PC-9 (cell line): ENCODE results near the gene ECSCR.

Source experiments
- EZH2 ChIP-seq: fragments of 200-600 bp; sonication (generic); IDR thresholded peaks from 2 replicates; pipeline ENCODE4 v1.8.0; 2017; ENCODE audit warnings: antibody characterized with exemption, low read depth
- TF ChIP-seq, protein P1 (sequence below): fragments of 200-600 bp; sonication (generic); conservative IDR thresholded peaks from 2 replicates; pipeline ENCODE4 v1.6.1; 2017; ENCODE audit warnings: mixed run types, antibody characterized with exemption, mild to moderate bottlenecking, moderate library complexity

DNA sequence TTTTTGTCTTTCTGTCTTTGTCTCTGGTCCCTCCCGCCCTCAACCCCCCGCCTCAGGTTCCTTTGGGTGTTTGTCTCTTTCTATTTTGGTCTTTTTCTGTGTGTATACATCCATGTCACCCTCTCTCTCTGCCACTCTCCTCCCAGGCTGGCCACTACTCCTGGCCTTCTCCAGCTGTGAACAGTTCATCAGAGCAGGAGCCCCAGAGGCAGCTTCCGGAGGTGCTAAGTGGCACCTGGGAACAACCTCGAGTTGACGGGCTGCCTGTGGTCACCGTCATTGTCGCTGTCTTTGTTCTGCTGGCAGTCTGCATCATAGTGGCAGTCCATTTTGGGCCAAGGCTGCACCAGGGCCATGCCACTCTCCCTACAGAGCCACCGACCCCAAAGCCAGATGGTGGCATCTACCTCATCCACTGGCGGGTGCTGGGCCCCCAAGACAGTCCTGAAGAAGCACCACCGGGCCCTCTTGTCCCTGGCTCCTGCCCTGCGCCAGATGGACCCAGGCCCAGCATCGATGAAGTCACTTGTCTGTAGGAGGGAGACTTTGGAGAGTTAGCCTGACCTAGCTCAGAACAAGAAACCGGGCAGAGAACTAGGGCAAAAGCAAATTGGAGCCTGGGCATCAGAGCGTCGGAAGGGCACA lies 10.0 kb upstream of the ECSCR start:
- TF ChIP-seq, protein P1, sequence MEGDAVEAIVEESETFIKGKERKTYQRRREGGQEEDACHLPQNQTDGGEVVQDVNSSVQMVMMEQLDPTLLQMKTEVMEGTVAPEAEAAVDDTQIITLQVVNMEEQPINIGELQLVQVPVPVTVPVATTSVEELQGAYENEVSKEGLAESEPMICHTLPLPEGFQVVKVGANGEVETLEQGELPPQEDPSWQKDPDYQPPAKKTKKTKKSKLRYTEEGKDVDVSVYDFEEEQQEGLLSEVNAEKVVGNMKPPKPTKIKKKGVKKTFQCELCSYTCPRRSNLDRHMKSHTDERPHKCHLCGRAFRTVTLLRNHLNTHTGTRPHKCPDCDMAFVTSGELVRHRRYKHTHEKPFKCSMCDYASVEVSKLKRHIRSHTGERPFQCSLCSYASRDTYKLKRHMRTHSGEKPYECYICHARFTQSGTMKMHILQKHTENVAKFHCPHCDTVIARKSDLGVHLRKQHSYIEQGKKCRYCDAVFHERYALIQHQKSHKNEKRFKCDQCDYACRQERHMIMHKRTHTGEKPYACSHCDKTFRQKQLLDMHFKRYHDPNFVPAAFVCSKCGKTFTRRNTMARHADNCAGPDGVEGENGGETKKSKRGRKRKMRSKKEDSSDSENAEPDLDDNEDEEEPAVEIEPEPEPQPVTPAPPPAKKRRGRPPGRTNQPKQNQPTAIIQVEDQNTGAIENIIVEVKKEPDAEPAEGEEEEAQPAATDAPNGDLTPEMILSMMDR = no peak
- no peak for TF ChIP-seq EZH2
